NT2/D1 (cell line): ENCODE measurements around the gene RBMX.

Source experiments
- SUZ12 ChIP-seq: IDR thresholded peaks from 2 replicates; pipeline ENCODE4 v1.6.1; 2011; ENCODE audit not compliant: insufficient read length, insufficient read depth; ENCODE audit errors: extremely low read depth
- YY1 ChIP-seq: IDR thresholded peaks from 2 replicates; pipeline ENCODE4 v1.6.1; 2011; ENCODE audit not compliant: insufficient read length, insufficient read depth
- ZNF274 ChIP-seq: IDR thresholded peaks from 2 replicates; pipeline ENCODE4 v1.6.1; 2011; ENCODE audit warnings: mild to moderate bottlenecking, low read depth, low read length

DNA sequence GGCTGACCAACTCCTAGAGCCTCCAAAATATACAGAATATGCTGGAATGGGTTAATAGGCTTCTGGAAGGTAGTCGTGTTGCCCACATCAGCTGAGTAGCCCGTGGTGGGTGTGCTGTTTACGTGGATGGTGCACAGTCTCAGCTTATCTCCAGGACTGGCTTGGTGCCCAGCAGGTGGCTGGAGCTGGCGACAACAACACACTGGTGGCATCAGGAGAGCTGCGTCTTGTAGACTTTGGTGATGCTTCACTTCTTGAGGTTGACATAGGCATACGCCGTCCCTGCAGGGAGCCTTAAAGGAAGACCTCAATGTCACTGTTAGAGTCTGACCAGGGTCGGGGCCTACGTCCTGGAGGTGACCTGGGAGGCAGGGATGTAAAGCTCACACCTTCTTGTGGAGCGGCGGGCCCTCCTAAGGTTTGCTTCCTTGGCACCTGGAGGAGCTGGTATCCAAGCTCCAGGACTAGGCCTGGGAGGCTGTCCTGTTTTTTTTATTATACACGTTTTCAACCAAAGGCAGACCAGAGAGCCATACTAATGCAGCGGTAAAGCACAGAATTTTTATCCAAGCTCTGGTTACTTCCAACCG, 26.5 kb upstream of the RBMX start:
- TF ChIP-seq SUZ12: no peak
- no peak for TF ChIP-seq YY1
- TF ChIP-seq ZNF274: no peak
